Measurements from ENCODE around the gene LRCH3.

GRCh38 chr3:197750858-197751737 is 40.0 kb upstream of the LRCH3 start:
- TF ChIP-seq CTCF (tag by site-specific recombination; IDR thresholded peaks at IDR 0.05) (no peak), ZNF140 (tag by site-specific recombination; IDR thresholded peaks at IDR 0.05) (no peak), MYNN (tag by site-specific recombination; IDR thresholded peaks at IDR 0.05; ENCODE audit: borderline replicate concordance) (no peak), ZNF398 (tag by site-specific recombination; IDR thresholded peaks at IDR 0.05) (peak; percentile 65), ZNF488 (tag by site-specific recombination; IDR thresholded peaks at IDR 0.05) (no peak)

Data from HEK293 (cell line).